ENCODE measurements around the gene RASSF8. TPM values are rescaled to one million over a fixed set of nuclear protein-coding genes. Genes with fewer than 3 reads are reported as not detected.
A peak's percentile ranks its signal among the peaks of the same experiment; 100 is the strongest.

RASSF8 gene
- total RNA-seq (10 to 100 TPM in 5 of 7 donors, 1 to 10 TPM in 2; 9.0 to 38.0 (median 18.0) TPM), polyA plus RNA-seq (1 to 10 TPM; 1.4 to 2.0 (median 1.9) TPM)
- long read RNA-seq, donor 1, full-length matches to known transcripts, result 1 of 1 reads
- long read RNA-seq, donor 1, partial matches to known transcripts, result 0 of 1 reads
- long read RNA-seq, donor 1, other reads (novel, unspliced or antisense), result 0 of 1 reads
- long read RNA-seq, donor 2, result 0 reads

GRCh38 chr12:25958428-25959070, at the start of gene RASSF8:
Gene RASSF8 (plus strand): TSS chr12:25958682. CDS start chr12:26055344, 96,662 bp downstream.
- H3K4me3 ChIP-seq, result peak within 1 kb of the TSS; percentile 55 to 86 (median 63)
- H3K4me1 ChIP-seq, result peaks cover 0 to 31% (median 22%) of the 10 kb centered on the region in 6 donors
- peak within 1 kb of the TSS; percentile 75 to 93 (median 86) for H3K27ac ChIP-seq
- 1 to 4% (median 1%) methylated on average over 10 to 113 of the region's 113 CpGs; no CpG with 5 or more reads in 1 of the 5 donors for WGBS, 5 donors
- peaks cover 0 to 50% (median 0%) of the 10 kb centered on the region in 7 donors for H3K27me3 ChIP-seq (replicated peaks in 1 of 7)
- intact Hi-C loops (cut with DNase I; ENCODE audit: low total_unique reads), result no loop called here
- TF ChIP-seq POLR2AphosphoS5 (IDR thresholded peaks at IDR 0.05), result peak in 2 of 3 donors; percentile 52 to 64
- no peak for TF ChIP-seq POLR2A (IDR thresholded peaks at IDR 0.05)
- H3K36me3 ChIP-seq, result no peaks in the 10 kb centered on the region
- no peaks in the 10 kb centered on the region for H3K9me3 ChIP-seq
- DNase-seq, result peak; percentile 84

- Histone ChIP-seq H3K4me1 (no peaks in the 10 kb centered on the region), H3K9me3 (peaks cover 0 to 6% (median 0%) of the 10 kb centered on the region in 8 donors), H3K27me3 (replicated peaks in 1 of 7) (peaks cover 0 to 4% (median 0%) of the 10 kb centered on the region in 7 donors), H3K4me3 (no peak overlapping the region), H3K27ac (no peak overlapping the region), H3K36me3 (no peaks in the 10 kb centered on the region)
- DNase-seq, result no peak
- WGBS, 5 donors, result 89 to 100% (median 95%) methylated on average over 2 of the region's 2 CpGs
- no peak for TF ChIP-seq POLR2AphosphoS5 (IDR thresholded peaks at IDR 0.05)
- TF ChIP-seq POLR2A (IDR thresholded peaks at IDR 0.05), result no peak
- TF ChIP-seq CTCF (IDR thresholded peaks at IDR 0.05 in 8 of 11, conservative IDR thresholded peaks at IDR 0.05 in 3 of 11), result no peak
- intact Hi-C loops (cut with DNase I; ENCODE audit: low total_unique reads), result no loop called here
Observed at GRCh38 chr12:25914551-25914950, 43.9 kb upstream of the RASSF8 start.

- H3K27me3 ChIP-seq (replicated peaks in 1 of 7), result no peaks in the 10 kb centered on the region
- no peaks in the 10 kb centered on the region for H3K36me3 ChIP-seq
- TF ChIP-seq POLR2AphosphoS5 (IDR thresholded peaks at IDR 0.05) (no peak), POLR2A (IDR thresholded peaks at IDR 0.05) (no peak), CTCF (IDR thresholded peaks at IDR 0.05 in 8 of 11, conservative IDR thresholded peaks at IDR 0.05 in 3 of 11) (no peak)
- no peaks in the 10 kb centered on the region for H3K9me3 ChIP-seq
- 58 to 75% (median 67%) methylated on average over 7 of the region's 7 CpGs for WGBS, 5 donors
- H3K4me1 ChIP-seq, result no peaks in the 10 kb centered on the region
- DNase-seq, result no peak
- intact Hi-C loops (cut with DNase I; ENCODE audit: low total_unique reads), result no loop called here
- H3K4me3 ChIP-seq, result no peak overlapping the region
- H3K27ac ChIP-seq, result no peak overlapping the region
Observed at GRCh38 chr12:25924491-25925001, 33.9 kb upstream of the RASSF8 start.

- Histone ChIP-seq H3K36me3 (no peaks in the 10 kb centered on the region), H3K4me3 (no peak overlapping the region), H3K27ac (no peak overlapping the region), H3K27me3 (replicated peaks in 1 of 7) (no peaks in the 10 kb centered on the region), H3K9me3 (no peaks in the 10 kb centered on the region), H3K4me1 (no peaks in the 10 kb centered on the region)
- 83 to 93% (median 88%) methylated on average over 7 of the region's 7 CpGs for WGBS, 5 donors
- DNase-seq, result no peak
- intact Hi-C loops (cut with DNase I; ENCODE audit: low total_unique reads), result no loop called here
- no peak for TF ChIP-seq POLR2AphosphoS5 (IDR thresholded peaks at IDR 0.05)
- TF ChIP-seq POLR2A (IDR thresholded peaks at IDR 0.05), result no peak
- no peak for TF ChIP-seq CTCF (IDR thresholded peaks at IDR 0.05 in 8 of 11, conservative IDR thresholded peaks at IDR 0.05 in 3 of 11)
Observed at GRCh38 chr12:25925064-25925463, 33.4 kb upstream of the RASSF8 start.

Data from spleen (tissue), 13 donors.